Heart left ventricle (tissue), 13 donors: ENCODE data around the gene JPH2.

Experiments used
- CTCF ChIP-seq, 12 donors: fragments of 200-600 bp; sonication (generic) in 4 of 12; IDR thresholded peaks; one replicate each; pipeline versions ENCODE4 v1.5.0 to v1.8.0; 2018 to 2022; ENCODE audit warnings: antibody characterized with exemption in 12 of 12, mild to moderate bottlenecking in 5 of 12
- POLR2A ChIP-seq, 2 donors: fragments of 450-650 bp; IDR thresholded peaks; one replicate each; pipeline ENCODE4 v1.6.1; 2017; ENCODE audit warnings: antibody characterized with exemption in 2 of 2, mild to moderate bottlenecking in 2 of 2, moderate library complexity in 2 of 2
- donor health status: ischemic (EF 13 %, LVEDD 7.1; RV severe dilation, severe dysfunction).
- donor health status: DM: no; HTN: yes; CAD: no.
- donor health status: DM: no; HTN: no; CAD: no.
- donor health status: ischemic (EF 25% LVEDD 6.9; RV normal size, moderate dysfunction).
- donor health status: ischemic (EF 25% LVEDD 5.7; RV mildly dilated, moderate dysfunction).
- donor health status: ischemic (EF 35%, LVEDD 5.7; RV mildly dilated, moderate dysfunction).
- donor health status: nonischemic (EF 11% LVEDD 7.7; RV severe dilation, severe dysfunction).
- donor health status: DM: yes; HTN: yes; CAD: no.
- donor health status: PGD.
- donor health status: ischemic (EF 29% LVEDD 5.4; RV normal size, mild dysfunction).
- donor health status: nonischemic (EF 23%, LVEDD 6.1; RV moderate dilation, normal function).

GRCh38 chr20:44208165-44208564 lies 21.2 kb upstream of the JPH2 start:
- TF ChIP-seq CTCF (IDR thresholded peaks at IDR 0.05) = no peak
- TF ChIP-seq POLR2A (IDR thresholded peaks at IDR 0.05) = no peak
